Measurements from ENCODE around the gene ZNRF2. TPM values are rescaled to one million over a fixed set of nuclear protein-coding genes. Genes with fewer than 3 reads are reported as not detected.

Gene ZNRF2
- total RNA-seq, 1 donor from 2014 or later = 17.3 TPM

GRCh38 chr7:30405179-30405578, 120.8 kb downstream of the ZNRF2 start:
- no peak for DNase-seq (ENCODE audit: low spot score)

GRCh38 chr7:30406664-30407425, 122.4 kb downstream of the ZNRF2 start:
- DNase-seq (ENCODE audit: low spot score) = peak; percentile 57

GRCh38 chr7:30411173-30411572, 126.8 kb downstream of the ZNRF2 start:
- peak; percentile 25 for DNase-seq (ENCODE audit: low spot score)

- DNase-seq (ENCODE audit: low spot score) = no peak
Measured at GRCh38 chr7:30411897-30412296, 127.5 kb downstream of the ZNRF2 start.

- DNase-seq (ENCODE audit: low spot score) = peak; percentile 67
Measured at GRCh38 chr7:30412782-30413504, 128.5 kb downstream of the ZNRF2 start.

GRCh38 chr7:30413864-30414263, 129.5 kb downstream of the ZNRF2 start:
- no peak for DNase-seq (ENCODE audit: low spot score)

Other genes starting within 250 kb of the ZNRF2 start
- 106 TPM for gene MTURN, start 149.6 kb upstream of the ZNRF2 start, total RNA-seq (ENCODE audit: insufficient read depth, low replicate concordance)
- gene NOD1, start 194.2 kb downstream of the ZNRF2 start, total RNA-seq (ENCODE audit: insufficient read depth, low replicate concordance) = 25.5 TPM
- 49.1 TPM for gene GGCT, start 220.2 kb downstream of the ZNRF2 start, total RNA-seq (ENCODE audit: insufficient read depth, low replicate concordance)

Measured in umbilical cord (tissue), 2 donors.